ENCODE results near the gene VAMP2. TPM values are rescaled to one million over a fixed set of nuclear protein-coding genes. Genes with fewer than 3 reads are reported as not detected.
A peak's percentile ranks its signal among the peaks of the same experiment; 100 is the strongest.

The VAMP2 gene
- total and polyA plus RNA-seq, 2 donors (not counting 1 experiment from before 2014, with no cell fraction given): 162 to 209 TPM

- Mint-ChIP-seq H3K27me3 (no peaks in the 10 kb centered on the region), H3K9me3 (ENCODE audit: insufficient read depth) (no peaks in the 10 kb centered on the region), H3K4me3 (peak overlapping the region; percentile 87), H3K27ac (peak overlapping the region; percentile 76), H3K4me1 (peaks cover 45% of the 10 kb centered on the region)
- CTCF ChIA-PET: interaction anchor here (0.8 to 7.7 kb wide), 17 partner anchors 8 to 141 kb away, joined by 3 to 86 read pairs (median 7); partner anchors contain the start of genes ALOXE3, SLC25A35 and TMEM107
- no peak for ATAC-seq (ENCODE audit: low read depth)
- POLR2A ChIA-PET: interaction anchor here (0.7 to 3.6 kb wide), 8 partner anchors 12 to 473 kb away, joined by 3 to 18 read pairs (median 5); no protein-coding TSS in a partner anchor
- peak; percentile 40 for DNase-seq
- H3K9ac ChIP-seq (ENCODE audit: low read length): no peak overlapping the region
- intact Hi-C loops (cut with micrococcal nuclease): loop anchor here (2.0 kb wide), 1 partner anchor 79 kb away; no protein-coding TSS in a partner anchor
- no peak overlapping the region for H3K4me2 ChIP-seq (replicated peaks; ENCODE audit: low read depth, low read length, poor library complexity, severe bottlenecking)
- no peak overlapping the region for H3K4me3 ChIP-seq (ENCODE audit: control extremely low read depth in 1 of 5, extremely low read depth in 1 of 5, insufficient read depth in 1 of 5, low read depth in 2 of 5, low read length in 4 of 5)
- H3K4me1 ChIP-seq (ENCODE audit: control insufficient read depth in 2 of 2, insufficient read depth in 2 of 2, low read length in 2 of 2): peaks cover 51 to 78% of the 10 kb centered on the region in 2 donors
- TF ChIP-seq CTCF (IDR thresholded peaks at IDR 0.05): no peak
- no peak for TF ChIP-seq EZH2 (IDR thresholded peaks at IDR 0.05; ENCODE audit: borderline replicate concordance, insufficient read depth, low read depth, low read length, poor library complexity, severe bottlenecking)
- peaks cover 16% of the 10 kb centered on the region for H4K20me1 ChIP-seq (ENCODE audit: control insufficient read depth, insufficient read depth, low read length, poor library complexity, severe bottlenecking)
- peak overlapping the region; percentile 32 to 52 for H3K27ac ChIP-seq (ENCODE audit: low read length in 2 of 2)
- WGBS (ENCODE audit: insufficient coverage): no CpG with 5 or more reads among the region's 4 CpGs
- peaks cover 0 to 26% of the 10 kb centered on the region in 2 experiments for H3K36me3 ChIP-seq (replicated peaks in 1 of 2; ENCODE audit: control extremely low read depth in 1 of 2, control insufficient read depth in 1 of 2, extremely low read depth in 1 of 2, insufficient read depth in 2 of 2, low read length in 1 of 2)
- no peaks in the 10 kb centered on the region for H3K27me3 ChIP-seq (replicated peaks in 1 of 4; ENCODE audit: control extremely low read depth in 1 of 4, control insufficient read depth in 3 of 4, insufficient read depth in 4 of 4, low read length in 3 of 4)
- peaks cover 35% of the 10 kb centered on the region for H3K79me2 ChIP-seq (ENCODE audit: control insufficient read depth, insufficient read depth, low read length)
- no peak overlapping the region for H2AFZ ChIP-seq (ENCODE audit: insufficient read depth, low read depth, low read length, poor library complexity, severe bottlenecking)
- H3K9me3 ChIP-seq (ENCODE audit: control extremely low read depth in 1 of 3, control insufficient read depth in 2 of 3, insufficient read depth in 1 of 3, low read length in 2 of 3): no peaks in the 10 kb centered on the region
These were observed 3.1 kb downstream of the VAMP2 start for GRCh38 chr17:8159459-8160223.

GRCh38 chr17:8159032-8159400 lies 3.7 kb downstream of the VAMP2 start:
- Histone ChIP-seq H3K4me1 (ENCODE audit: control insufficient read depth in 2 of 2, insufficient read depth in 2 of 2, low read length in 2 of 2) (peaks cover 51 to 78% of the 10 kb centered on the region in 2 donors), H3K36me3 (replicated peaks in 1 of 2; ENCODE audit: control extremely low read depth in 1 of 2, control insufficient read depth in 1 of 2, extremely low read depth in 1 of 2, insufficient read depth in 2 of 2, low read length in 1 of 2) (peaks cover 0 to 26% of the 10 kb centered on the region in 2 experiments), H4K20me1 (ENCODE audit: control insufficient read depth, insufficient read depth, low read length, poor library complexity, severe bottlenecking) (peaks cover 20% of the 10 kb centered on the region), H3K4me3 (ENCODE audit: control extremely low read depth in 1 of 5, extremely low read depth in 1 of 5, insufficient read depth in 1 of 5, low read depth in 2 of 5, low read length in 4 of 5) (no peak overlapping the region), H3K9me3 (ENCODE audit: control extremely low read depth in 1 of 3, control insufficient read depth in 2 of 3, insufficient read depth in 1 of 3, low read length in 2 of 3) (no peaks in the 10 kb centered on the region), H2AFZ (ENCODE audit: insufficient read depth, low read depth, low read length, poor library complexity, severe bottlenecking) (no peak overlapping the region), H3K4me2 (replicated peaks; ENCODE audit: low read depth, low read length, poor library complexity, severe bottlenecking) (peak overlapping the region; percentile 51), H3K27ac (ENCODE audit: low read length in 2 of 2) (peak overlapping the region; percentile 52 to 68), H3K79me2 (ENCODE audit: control insufficient read depth, insufficient read depth, low read length) (peaks cover 41% of the 10 kb centered on the region), H3K9ac (ENCODE audit: low read length) (no peak overlapping the region), H3K27me3 (replicated peaks in 1 of 4; ENCODE audit: control extremely low read depth in 1 of 4, control insufficient read depth in 3 of 4, insufficient read depth in 4 of 4, low read length in 3 of 4) (no peaks in the 10 kb centered on the region)
- POLR2A ChIA-PET: interaction anchor here (0.7 to 2.1 kb wide), 10 partner anchors 11 to 473 kb away, joined by 3 to 10 read pairs (median 4); no protein-coding TSS in a partner anchor
- Mint-ChIP-seq H3K9me3 (ENCODE audit: insufficient read depth) (no peaks in the 10 kb centered on the region), H3K27ac (peak overlapping the region; percentile 94), H3K27me3 (no peaks in the 10 kb centered on the region), H3K4me1 (peaks cover 42% of the 10 kb centered on the region), H3K4me3 (peak overlapping the region; percentile 72)
- no peak for ATAC-seq (ENCODE audit: low read depth)
- TF ChIP-seq CTCF (IDR thresholded peaks at IDR 0.05) (peak; percentile 46), EZH2 (IDR thresholded peaks at IDR 0.05; ENCODE audit: borderline replicate concordance, insufficient read depth, low read depth, low read length, poor library complexity, severe bottlenecking) (no peak)
- DNase-seq: no peak
- CTCF ChIA-PET: interaction anchor here (0.8 to 7.7 kb wide), 21 partner anchors 9 to 224 kb away, joined by 3 to 86 read pairs (median 10); partner anchors contain the start of genes ALOXE3, CTC1, RANGRF and SLC25A35
- intact Hi-C loops (cut with micrococcal nuclease): loop anchor here (2.0 kb wide), 1 partner anchor 78 kb away; no protein-coding TSS in a partner anchor
- no CpG with 5 or more reads among the region's 3 CpGs for WGBS (ENCODE audit: insufficient coverage)

Measured in B cell (primary cell).